Ishikawa (cell line): ENCODE data around the gene SPHK2.

Experiments
- CEBPB ChIP-seq: IDR thresholded peaks from 2 replicates; pipeline ENCODE4 v1.6.1; 2012
- CREB1 ChIP-seq: IDR thresholded peaks from 2 replicates; pipeline ENCODE4 v1.6.1; 2012; ENCODE audit warnings: low read depth
- EGR1 ChIP-seq: IDR thresholded peaks from 2 replicates; pipeline ENCODE4 v1.6.1; 2012
- EP300 ChIP-seq: IDR thresholded peaks from 2 replicates; pipeline ENCODE4 v1.6.1; 2012; ENCODE audit warnings: borderline replicate concordance
- FOXM1 ChIP-seq: IDR thresholded peaks from 2 replicates; pipeline ENCODE4 v1.6.1; 2012; ENCODE audit warnings: low read depth, borderline replicate concordance
- RAD21 ChIP-seq: IDR thresholded peaks from 2 replicates; pipeline ENCODE4 v1.6.1; 2012; ENCODE audit warnings: low read depth
- TAF1 ChIP-seq: IDR thresholded peaks from 2 replicates; pipeline ENCODE4 v1.6.1; 2012; ENCODE audit warnings: low read depth, mild to moderate bottlenecking
- TCF12 ChIP-seq: IDR thresholded peaks from 2 replicates; pipeline ENCODE4 v1.6.1; 2012; ENCODE audit warnings: low read depth
- YY1 ChIP-seq: IDR thresholded peaks from 2 replicates; pipeline ENCODE4 v1.6.1; 2012; ENCODE audit warnings: low read depth
- TF ChIP-seq, protein P1 (sequence below): IDR thresholded peaks from 2 replicates; pipeline ENCODE4 v1.6.1; 2012; ENCODE audit warnings: low read depth, mild to moderate bottlenecking
- TF ChIP-seq, protein P2 (sequence below): IDR thresholded peaks from 2 replicates; pipeline ENCODE4 v1.6.1; 2012

DNA sequence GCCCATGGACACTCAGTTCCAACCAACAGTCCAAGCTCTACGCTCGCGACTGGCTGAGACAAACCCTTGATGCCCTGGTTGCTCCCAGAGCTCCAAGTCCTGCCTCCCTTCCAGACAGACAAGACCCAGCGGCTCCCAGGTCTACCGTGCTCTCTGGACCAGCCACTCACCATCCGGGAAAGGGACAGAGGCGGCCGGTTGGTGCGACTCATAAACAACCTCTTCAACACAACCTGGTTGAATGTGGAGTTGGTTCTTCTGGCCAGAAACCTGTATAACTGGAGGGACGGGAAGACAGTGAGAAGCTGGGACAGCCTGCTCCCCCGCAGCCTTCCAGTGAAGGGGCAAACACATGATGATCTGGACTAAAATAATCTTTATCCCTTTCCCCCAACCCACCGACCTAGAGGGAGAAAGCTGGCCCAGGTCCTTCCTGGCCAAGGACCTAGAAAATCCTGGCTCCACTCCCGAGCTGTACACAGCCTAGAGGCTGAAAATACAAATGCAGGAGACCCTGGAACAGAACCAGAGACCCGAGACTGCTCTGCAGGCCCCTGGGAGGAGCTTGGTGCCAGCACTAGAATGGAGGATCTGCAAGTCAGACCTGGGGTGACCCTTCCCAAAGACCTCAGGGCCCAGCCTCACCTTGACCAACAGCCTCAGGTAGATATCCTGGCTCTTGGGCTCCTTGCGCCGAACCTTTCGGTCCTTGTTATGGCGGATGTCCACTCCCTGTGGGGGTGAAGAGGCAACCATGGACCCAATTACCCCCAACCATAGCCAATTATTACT lies 2.0 kb upstream of the SPHK2 start:
- TF ChIP-seq RAD21: no peak
- TF ChIP-seq, protein P1, sequence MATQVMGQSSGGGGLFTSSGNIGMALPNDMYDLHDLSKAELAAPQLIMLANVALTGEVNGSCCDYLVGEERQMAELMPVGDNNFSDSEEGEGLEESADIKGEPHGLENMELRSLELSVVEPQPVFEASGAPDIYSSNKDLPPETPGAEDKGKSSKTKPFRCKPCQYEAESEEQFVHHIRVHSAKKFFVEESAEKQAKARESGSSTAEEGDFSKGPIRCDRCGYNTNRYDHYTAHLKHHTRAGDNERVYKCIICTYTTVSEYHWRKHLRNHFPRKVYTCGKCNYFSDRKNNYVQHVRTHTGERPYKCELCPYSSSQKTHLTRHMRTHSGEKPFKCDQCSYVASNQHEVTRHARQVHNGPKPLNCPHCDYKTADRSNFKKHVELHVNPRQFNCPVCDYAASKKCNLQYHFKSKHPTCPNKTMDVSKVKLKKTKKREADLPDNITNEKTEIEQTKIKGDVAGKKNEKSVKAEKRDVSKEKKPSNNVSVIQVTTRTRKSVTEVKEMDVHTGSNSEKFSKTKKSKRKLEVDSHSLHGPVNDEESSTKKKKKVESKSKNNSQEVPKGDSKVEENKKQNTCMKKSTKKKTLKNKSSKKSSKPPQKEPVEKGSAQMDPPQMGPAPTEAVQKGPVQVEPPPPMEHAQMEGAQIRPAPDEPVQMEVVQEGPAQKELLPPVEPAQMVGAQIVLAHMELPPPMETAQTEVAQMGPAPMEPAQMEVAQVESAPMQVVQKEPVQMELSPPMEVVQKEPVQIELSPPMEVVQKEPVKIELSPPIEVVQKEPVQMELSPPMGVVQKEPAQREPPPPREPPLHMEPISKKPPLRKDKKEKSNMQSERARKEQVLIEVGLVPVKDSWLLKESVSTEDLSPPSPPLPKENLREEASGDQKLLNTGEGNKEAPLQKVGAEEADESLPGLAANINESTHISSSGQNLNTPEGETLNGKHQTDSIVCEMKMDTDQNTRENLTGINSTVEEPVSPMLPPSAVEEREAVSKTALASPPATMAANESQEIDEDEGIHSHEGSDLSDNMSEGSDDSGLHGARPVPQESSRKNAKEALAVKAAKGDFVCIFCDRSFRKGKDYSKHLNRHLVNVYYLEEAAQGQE: no peak
- TF ChIP-seq, protein P2, sequence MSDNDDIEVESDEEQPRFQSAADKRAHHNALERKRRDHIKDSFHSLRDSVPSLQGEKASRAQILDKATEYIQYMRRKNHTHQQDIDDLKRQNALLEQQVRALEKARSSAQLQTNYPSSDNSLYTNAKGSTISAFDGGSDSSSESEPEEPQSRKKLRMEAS: no peak
- no peak for TF ChIP-seq EGR1
- TF ChIP-seq TCF12: no peak
- TF ChIP-seq TAF1: no peak
- TF ChIP-seq EP300: no peak
- no peak for TF ChIP-seq YY1
- TF ChIP-seq CREB1: no peak
- TF ChIP-seq FOXM1: no peak
- TF ChIP-seq CEBPB: no peak
